ENCODE measurements around the gene XXYLT1. TPM values are rescaled to one million over a fixed set of nuclear protein-coding genes. Genes with fewer than 3 reads are reported as not detected.

Gene XXYLT1
- total and polyA plus RNA-seq, 10 of the 15 experiments (the other 5 are each of a cell fraction or from before 2014, with no cell fraction given): 1.2 to 14.2 (median 9.3) TPM

- no peaks in the 10 kb centered on the region for H4K20me1 ChIP-seq (ENCODE audit: control insufficient read depth, insufficient read depth)
- H3K27ac ChIP-seq (ENCODE audit: control insufficient read depth, insufficient read depth): no peak overlapping the region
- no peak for ATAC-seq
- no peaks in the 10 kb centered on the region for H3K4me1 ChIP-seq (ENCODE audit: control insufficient read depth, insufficient read depth, low read length)
- H3K4me3 ChIP-seq: no peak overlapping the region
- in situ Hi-C loops (cut with MboI) (no loop called here), intact Hi-C loops (cut with micrococcal nuclease; ENCODE audit: unreplicated experiment) (no loop called here)
- H3K79me2 ChIP-seq (ENCODE audit: control insufficient read depth, insufficient read depth, low read length): no peaks in the 10 kb centered on the region
- no peak for TF ChIP-seq ZSCAN29 (IDR thresholded peaks at IDR 0.05)
- TF ChIP-seq CEBPB (IDR thresholded peaks at IDR 0.05; ENCODE audit: borderline replicate concordance in 1 of 2, low read depth in 2 of 2, low read length in 2 of 2): no peak
- no peak overlapping the region for H2AFZ ChIP-seq (ENCODE audit: control insufficient read depth, low read depth, low read length)
- ChIA-PET RAD21 (ENCODE audit: unreplicated experiment) (no interaction called here), POLR2A (interaction anchor here (0.5 kb wide), 1 partner anchor 1368 kb away, joined by 5 read pairs; no protein-coding TSS in a partner anchor), CTCF (no interaction called here), SMC1A (ENCODE audit: uncharacterized antibody, unreplicated experiment) (no interaction called here)
- H3K9me3 ChIP-seq (replicated peaks; ENCODE audit: control insufficient read depth, insufficient read depth, low read length): no peaks in the 10 kb centered on the region; the same call in 2 of the 3 replicates
- FAIRE-seq: no peak
- no peak overlapping the region for H3K9ac ChIP-seq (ENCODE audit: control insufficient read depth, insufficient read depth, low read length)
- no peaks in the 10 kb centered on the region for H3K36me3 ChIP-seq (ENCODE audit: control insufficient read depth in 2 of 2, insufficient read depth in 2 of 2, low read length in 1 of 2)
- BruUV-seq (replicated peaks): no TSS peak
- no peak overlapping the region for H3K4me2 ChIP-seq (ENCODE audit: control insufficient read depth, insufficient read depth)
- peaks cover 0 to 3% of the 10 kb centered on the region in 2 experiments; a peak in 1 of 4 replicates for H3K27me3 ChIP-seq (replicated peaks in 1 of 2; ENCODE audit: control insufficient read depth in 2 of 2, insufficient read depth in 2 of 2, low read length in 1 of 2)
- no peak for DNase-seq (ENCODE audit: low read depth, low spot score)
- 52% methylated on average over 4 of the region's 4 CpGs for WGBS (ENCODE audit: insufficient coverage, insufficient replicate concordance, low lambda C conversion rate, missing lambda C conversion rate)
Observed at GRCh38 chr3:195025884-195026200, 245.1 kb downstream of the XXYLT1 start.

DNA sequence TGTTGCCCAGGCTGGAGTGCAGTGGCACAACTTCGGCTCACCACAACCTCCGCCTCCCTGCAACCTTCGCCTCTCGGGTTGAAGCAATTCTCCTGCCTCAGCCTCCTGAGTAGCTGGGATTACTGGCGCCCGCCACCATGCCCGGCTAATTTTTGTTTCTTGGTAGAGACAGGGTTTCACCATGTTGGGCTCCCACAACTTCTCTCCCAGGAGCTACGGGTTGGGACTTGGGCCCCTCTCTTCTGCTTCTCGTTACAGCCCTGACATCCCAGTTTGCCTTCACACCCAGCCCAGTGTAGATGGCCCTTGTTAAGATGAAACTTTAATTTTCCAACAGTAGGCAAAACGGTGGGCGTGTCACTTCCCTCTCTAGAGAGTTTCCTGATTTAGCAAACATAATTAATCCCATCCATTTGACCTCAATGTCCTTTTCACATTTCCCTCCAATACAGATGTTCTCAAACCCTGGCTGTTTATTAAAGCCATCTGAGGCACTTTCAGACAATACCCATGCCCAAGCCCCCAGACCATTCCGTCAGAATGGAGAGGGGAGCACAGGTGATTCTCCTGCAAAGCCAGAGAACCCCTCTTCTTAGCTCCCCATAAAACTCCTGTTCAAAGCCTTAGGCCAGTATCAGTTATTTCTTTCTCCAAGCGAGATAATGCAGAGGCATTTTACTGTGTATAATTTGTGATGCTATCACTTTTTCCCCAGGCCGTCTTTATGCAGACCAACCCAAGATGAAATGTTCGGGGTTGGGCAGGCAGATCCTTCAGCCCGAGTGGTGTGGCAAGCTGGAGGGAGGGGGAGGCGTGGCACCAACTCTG is 245.7 kb downstream of the XXYLT1 start:
- WGBS (ENCODE audit: insufficient coverage, insufficient replicate concordance, low lambda C conversion rate, missing lambda C conversion rate): 59% methylated on average over 16 of the region's 17 CpGs
- Histone ChIP-seq H4K20me1 (ENCODE audit: control insufficient read depth, insufficient read depth) (no peaks in the 10 kb centered on the region), H3K9ac (ENCODE audit: control insufficient read depth, insufficient read depth, low read length) (no peak overlapping the region), H3K4me1 (ENCODE audit: control insufficient read depth, insufficient read depth, low read length) (no peaks in the 10 kb centered on the region), H3K27me3 (replicated peaks in 1 of 2; ENCODE audit: control insufficient read depth in 2 of 2, insufficient read depth in 2 of 2, low read length in 1 of 2) (peaks cover 0 to 3% of the 10 kb centered on the region in 2 experiments; a peak in 1 of 4 replicates), H3K36me3 (ENCODE audit: control insufficient read depth in 2 of 2, insufficient read depth in 2 of 2, low read length in 1 of 2) (no peaks in the 10 kb centered on the region), H2AFZ (ENCODE audit: control insufficient read depth, low read depth, low read length) (no peak overlapping the region), H3K27ac (ENCODE audit: control insufficient read depth, insufficient read depth) (no peak overlapping the region), H3K4me2 (ENCODE audit: control insufficient read depth, insufficient read depth) (no peak overlapping the region), H3K79me2 (ENCODE audit: control insufficient read depth, insufficient read depth, low read length) (no peaks in the 10 kb centered on the region), H3K4me3 (no peak overlapping the region), H3K9me3 (replicated peaks; ENCODE audit: control insufficient read depth, insufficient read depth, low read length) (no peaks in the 10 kb centered on the region; the same call in 2 of the 3 replicates)
- DNase-seq (ENCODE audit: low read depth, low spot score) (no peak), FAIRE-seq (no peak), ATAC-seq (no peak)
- ChIA-PET POLR2A (interaction anchor here (0.5 kb wide), 1 partner anchor 1367 kb away, joined by 5 read pairs; no protein-coding TSS in a partner anchor), SMC1A (ENCODE audit: uncharacterized antibody, unreplicated experiment) (no interaction called here), CTCF (no interaction called here), RAD21 (ENCODE audit: unreplicated experiment) (no interaction called here)
- intact Hi-C loops (cut with micrococcal nuclease; ENCODE audit: unreplicated experiment): no loop called here
- in situ Hi-C loops (cut with MboI): no loop called here
- no TSS peak for BruUV-seq (replicated peaks)
- TF ChIP-seq HDGF (IDR thresholded peaks at IDR 0.05) (no peak), NFXL1 (IDR thresholded peaks at IDR 0.05; ENCODE audit: borderline replicate concordance) (no peak), NFYB (IDR thresholded peaks at IDR 0.05; ENCODE audit: insufficient read depth, low read depth, low read length) (no peak), NR2C1 (IDR thresholded peaks at IDR 0.05) (no peak)
